HG03571 (cell line): ENCODE results near the gene ICA1.
"Not testable (repeated sequence)": the region's sequence is repeated elsewhere in the genome, so short reads cannot be mapped to it uniquely, and the experiment has no call there.

Experiments used
- ATAC-seq: cut with Tn5 transposase; IDR thresholded peaks from one replicate; pipeline ENCODE4 v1.9.1; 2021; ENCODE audit not compliant: unreplicated experiment

The ICA1 gene

DNA sequence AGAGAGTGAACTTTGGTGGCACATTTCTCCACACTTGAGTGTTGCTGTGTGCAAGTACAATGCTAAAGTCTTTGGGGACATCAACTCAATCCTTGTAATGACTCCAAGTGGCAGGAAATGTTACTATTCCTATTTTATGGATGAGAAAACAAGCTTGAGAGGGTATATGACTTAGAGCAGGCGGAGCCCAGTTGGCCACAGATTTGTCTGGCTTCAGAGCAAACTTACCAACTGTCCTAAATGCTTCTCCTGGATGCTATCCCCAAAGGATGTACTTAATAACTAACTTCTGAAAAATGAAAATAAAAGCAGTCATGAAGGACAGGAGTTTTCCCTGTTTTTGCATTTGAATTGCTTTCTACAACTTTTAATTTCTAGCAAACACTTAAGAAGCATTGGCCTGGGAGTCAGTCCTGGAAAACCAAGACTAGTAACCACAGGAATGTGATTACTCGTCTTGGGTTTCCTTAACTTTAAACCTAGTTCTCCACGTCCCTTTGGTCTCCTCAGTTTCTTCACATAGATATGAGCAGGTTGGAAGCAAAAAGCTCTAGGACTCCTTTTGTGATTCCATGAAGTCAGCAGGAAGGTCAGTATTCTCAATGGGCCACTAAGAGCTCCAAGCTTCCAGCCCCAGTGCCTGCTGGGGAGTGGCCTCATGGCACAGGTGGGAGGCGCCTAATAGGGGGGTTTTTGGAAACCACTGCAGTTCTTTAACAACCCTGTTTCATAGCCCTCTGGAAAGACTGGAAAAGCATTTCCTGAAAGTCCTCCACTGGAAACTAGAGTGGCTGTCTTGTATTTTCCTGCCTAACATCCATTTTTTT is 152.6 kb downstream of the ICA1 start:
- ATAC-seq, result no peak

DNA sequence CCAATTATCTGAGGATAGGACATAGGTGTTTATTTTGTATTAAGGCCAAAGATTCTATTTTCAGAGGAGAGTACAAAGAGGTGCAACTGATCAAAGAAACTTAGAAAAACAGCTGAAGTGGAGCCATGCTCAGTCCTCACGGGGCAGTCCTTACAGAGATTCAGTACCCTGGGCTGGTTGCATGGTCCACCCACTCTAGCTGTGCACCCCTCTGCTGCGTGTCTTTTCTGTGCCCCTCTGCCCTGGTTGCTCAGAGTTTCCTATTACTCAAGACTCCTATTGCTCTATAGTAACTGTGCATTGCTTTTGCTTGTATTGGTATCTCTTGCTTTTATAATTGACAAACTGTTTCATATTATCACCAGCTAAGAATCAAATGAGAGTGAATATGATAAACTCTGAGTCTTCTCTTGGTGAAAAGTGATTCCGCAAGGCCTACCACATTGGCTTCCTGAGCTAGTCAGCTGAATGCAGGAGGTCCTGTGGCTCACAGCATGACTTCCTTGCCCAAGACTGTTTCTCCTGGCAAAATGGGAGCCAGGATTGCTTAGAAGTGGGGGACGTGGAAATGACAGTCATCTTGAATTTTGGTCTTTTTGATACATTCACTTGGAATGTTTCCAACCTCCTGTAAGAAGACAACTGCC is 156.4 kb downstream of the ICA1 start:
- ATAC-seq, result no peak

DNA sequence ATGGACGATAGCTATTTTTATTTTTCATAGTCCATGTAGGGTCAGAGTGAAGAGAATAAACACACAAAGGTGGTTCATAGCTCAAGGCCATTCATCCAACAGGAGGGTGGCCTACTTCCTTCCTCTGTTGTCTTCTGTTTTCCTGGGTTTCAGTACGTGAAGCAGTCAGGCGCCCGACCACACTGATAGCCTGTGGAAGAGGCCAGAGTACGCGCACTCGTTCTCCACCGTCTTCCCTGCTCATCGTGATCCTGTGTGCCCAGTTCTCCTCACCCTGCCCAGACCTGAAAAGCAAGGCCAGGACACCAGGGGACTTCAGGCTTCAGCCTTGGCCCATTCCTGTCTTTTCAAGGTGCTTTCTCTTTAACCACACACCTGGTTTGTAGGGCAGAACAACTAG is 158.7 kb downstream of the ICA1 start:
- no peak for ATAC-seq

DNA sequence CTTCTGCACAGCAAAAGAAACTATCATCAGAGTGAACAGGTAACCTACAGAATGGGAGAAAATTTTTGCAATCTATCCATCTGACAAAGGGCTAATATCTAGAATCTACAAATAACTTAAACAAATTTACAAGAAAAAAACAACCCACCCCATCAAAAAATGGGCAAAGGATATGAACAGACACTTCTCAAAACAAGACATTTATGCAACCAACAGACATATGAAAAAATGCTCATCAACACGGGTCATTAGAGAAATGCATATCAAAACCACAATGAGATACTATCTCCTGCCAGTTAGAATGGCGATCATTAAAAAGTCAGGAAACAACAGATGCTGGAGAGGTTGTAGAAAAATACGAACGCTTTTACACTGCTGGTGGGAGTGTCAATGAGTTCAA is 160.7 kb downstream of the ICA1 start:
- not testable (repeated sequence) for ATAC-seq

DNA sequence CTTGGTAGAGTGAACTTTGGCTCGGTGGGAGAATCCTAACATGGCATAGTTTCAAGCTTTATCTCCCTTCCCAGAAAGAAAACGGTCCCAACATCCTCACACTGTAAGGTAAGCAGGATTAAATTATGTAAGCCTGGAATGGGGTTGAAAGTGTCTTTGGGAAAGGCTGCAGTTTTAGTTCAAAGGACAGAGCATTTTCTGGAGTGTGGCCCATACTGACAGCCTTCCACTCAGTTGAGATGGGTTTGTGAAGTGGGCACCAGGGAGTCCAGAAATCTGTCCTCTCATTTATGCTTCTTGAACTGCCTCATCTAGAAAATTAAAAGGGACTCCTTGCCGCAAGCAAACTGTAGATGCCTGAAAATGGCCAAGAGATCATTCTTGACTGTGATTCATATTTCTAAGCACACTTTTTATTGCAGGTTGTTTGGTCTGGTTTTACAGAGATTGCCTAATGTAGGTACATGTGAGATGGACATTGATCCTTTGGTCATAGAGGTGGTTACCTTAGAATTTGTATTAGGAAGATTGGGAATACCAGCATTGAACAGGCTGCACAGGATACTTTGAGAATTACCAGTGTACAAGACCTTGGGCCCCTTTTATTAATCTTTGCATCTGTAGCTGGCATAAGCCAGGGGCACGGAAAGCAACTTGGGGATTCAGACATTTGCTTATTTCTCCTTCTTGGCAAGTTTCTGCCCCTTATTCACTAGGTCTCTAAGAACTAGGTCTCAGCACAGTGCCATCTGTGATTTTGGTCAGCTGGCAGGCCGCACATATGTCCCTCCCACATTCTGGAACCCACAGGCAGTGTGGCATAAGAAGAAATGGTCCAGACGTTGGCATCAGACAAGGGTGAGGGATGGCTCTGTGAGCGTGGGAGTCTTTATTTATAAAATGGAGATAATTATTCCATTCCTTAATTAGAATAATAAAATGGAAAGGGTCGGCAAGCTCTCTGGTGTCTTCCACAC is 167.5 kb downstream of the ICA1 start:
- ATAC-seq, result no peak

DNA sequence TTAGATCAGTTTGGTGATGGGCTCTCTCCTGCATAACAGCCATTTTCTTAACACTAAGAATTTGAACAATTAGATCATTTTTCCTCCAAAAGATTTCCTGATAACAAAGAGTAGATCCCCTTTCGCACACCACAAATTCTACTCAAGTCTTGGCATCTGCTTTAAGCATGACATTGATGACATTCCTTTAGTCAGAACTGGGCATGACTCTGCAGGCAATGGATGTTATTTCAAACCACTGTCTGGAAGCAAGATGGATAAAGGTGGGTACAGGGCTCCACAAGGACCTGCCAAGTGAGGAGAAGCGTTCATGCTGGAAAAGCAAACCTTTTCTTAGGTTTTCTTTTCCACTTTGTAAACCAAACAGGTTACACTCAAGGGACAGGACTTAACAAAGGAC is 169.8 kb downstream of the ICA1 start:
- no peak for ATAC-seq

DNA sequence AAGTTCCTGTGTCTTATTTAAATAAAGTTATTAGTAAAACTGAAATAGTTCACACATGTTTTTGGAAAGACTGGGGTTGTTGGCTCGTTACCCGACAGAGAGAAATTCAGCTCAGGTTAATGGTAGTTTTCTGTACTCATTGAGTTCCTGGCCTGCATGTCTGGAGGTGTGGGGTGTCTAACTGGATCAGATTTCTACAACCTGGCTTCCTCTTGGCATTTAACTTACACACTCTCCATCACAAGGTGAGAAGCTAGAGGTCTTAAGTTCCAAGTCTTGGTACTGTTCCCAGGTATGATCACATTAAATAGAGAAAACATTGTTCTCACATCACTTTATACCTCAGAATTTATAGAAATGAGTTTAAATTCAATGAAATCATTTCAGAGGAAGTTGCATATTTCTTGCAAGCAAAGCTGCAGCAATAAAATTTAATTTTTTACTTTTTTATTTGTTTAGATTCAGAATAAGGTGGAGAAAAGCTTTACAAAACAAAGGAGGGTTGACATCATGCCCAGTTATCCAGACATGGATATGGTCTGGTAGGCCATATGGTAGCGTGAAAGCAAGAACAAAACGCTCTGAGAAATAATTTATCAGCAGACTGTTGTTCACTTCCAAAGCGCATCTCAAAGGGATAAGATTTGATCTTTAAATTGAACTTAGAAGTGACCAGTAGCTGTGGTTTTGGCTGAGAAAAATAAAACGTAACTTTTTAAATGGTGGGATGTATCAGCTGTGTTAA is 172.8 kb downstream of the ICA1 start:
- no peak for ATAC-seq

DNA sequence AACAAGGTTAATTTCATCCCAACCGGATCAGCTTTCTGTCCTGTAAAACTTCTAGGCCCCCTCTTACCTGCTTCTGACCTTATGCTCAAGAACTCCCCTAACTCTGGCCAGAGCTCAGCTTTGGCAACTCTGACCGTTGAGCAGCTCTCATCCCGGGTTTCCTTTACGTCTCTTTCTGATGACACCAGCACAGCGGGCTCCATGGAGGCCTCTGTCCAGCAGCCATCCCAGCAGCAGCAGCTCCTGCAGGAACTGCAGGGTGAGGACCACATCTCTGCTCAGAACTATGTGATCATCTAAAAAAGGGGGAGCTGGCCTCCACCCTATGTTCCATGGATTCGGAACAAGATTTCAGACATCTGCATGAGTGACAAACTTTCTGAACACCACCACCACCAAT is 175.7 kb downstream of the ICA1 start:
- no peak for ATAC-seq

DNA sequence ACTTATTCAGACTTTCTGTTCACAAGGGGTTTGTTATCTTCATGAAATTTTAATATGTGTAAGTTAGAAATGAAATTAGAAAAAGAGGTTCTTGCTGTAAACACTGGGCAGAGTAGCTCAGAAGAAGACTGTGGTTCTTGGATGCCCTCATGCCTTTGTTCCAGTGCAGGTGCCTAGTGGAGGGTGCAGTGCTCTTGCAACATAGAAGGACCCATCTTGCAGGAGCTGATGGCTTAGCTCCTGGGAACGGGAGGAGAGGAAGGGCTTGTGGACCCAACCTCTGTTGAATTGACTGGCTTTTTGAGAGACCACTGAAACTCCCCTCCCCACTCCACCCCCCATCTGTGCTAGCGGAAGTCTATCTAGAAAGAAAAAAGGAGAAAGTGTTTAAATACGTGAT is 176.5 kb downstream of the ICA1 start:
- ATAC-seq, result no peak

DNA sequence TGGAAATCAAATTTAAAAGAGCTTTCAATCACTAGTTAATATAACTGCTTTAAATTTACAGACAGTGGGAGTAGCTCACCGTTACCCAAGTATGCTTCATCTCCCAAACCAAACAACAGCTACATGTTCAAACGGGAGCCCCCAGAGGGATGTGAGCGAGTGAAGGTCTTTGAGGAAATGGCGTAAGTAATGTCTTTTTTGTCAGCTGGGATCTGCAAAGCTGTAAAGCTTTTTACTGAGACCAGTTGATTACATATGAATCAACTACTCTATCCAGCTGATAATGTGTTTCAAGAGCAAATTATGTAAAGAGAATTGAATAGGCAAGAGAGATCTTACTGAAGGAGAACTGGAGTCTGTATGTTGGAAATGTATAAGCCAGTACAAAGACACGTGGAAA is 177.1 kb downstream of the ICA1 start:
- no peak for ATAC-seq

DNA sequence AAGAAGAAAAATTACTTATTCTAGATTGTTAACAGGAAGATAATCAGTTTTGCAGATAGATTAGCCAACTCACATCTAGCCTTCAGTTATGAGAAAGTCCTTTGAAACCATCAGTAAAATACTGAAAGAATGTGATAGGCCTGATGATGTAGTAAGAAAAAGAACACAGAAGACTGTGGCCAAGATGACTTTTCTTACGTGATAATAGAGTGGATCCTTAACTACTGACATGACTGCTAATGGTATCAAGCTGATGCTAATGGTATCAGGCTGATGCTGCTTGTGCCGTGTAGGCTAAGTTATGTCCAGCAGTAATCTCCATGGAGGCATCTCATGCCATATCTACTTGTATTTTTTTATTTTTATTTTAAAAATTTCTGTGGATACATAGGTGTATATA is 179.2 kb downstream of the ICA1 start:
- no peak for ATAC-seq

DNA sequence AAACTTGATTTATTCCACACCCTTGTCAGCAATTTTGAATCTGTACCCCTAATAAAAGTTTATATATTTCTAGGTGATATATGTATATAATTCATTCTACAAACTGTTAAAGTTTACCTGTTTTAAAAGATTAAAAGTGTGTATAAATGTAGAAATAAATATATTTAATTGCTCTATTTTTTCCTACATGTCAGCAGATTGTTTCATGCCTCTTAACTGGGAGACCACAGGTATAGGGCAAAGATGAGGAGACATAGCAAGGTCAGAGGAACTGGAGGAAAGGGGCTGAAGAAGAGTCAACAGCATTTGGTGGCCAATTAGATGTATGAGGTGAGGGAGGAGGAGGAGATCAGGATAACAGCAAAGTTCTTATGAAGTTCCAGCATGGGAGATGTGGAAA is 183.5 kb downstream of the ICA1 start:
- ATAC-seq, result no peak

DNA sequence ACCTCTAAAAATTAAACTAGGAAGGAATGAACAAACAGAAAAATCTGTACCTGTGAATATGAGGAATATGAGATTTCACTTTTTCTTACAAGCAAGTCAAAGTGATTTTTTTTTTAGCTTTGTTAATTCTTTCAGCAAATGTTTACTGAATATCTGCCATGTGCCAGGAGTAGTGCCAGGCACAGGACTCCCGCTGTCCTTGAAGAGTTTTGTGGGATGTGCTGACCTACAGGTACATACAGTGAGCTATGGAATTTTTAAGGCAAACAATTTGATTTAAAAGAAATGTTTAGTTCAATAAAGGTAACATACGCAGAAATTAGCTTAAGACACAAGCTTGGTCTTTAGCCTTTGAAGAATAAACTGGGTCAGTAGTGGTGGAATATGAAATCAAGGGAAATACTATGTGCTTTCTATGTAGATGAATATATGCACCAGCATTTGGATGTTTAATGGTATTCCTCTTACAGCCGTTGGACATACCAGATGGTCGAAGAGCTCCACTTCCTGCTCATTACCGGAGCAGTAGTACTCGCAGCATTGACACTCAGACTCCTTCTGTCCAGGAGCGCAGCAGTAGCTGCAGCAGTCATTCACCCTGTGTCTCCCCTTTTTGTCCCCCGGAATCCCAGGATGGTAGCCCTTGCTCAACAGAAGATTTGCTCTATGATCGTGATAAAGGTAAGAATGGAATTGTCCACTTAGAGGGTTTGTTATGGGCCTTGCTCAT is 191.4 kb downstream of the ICA1 start:
- no peak for ATAC-seq

DNA sequence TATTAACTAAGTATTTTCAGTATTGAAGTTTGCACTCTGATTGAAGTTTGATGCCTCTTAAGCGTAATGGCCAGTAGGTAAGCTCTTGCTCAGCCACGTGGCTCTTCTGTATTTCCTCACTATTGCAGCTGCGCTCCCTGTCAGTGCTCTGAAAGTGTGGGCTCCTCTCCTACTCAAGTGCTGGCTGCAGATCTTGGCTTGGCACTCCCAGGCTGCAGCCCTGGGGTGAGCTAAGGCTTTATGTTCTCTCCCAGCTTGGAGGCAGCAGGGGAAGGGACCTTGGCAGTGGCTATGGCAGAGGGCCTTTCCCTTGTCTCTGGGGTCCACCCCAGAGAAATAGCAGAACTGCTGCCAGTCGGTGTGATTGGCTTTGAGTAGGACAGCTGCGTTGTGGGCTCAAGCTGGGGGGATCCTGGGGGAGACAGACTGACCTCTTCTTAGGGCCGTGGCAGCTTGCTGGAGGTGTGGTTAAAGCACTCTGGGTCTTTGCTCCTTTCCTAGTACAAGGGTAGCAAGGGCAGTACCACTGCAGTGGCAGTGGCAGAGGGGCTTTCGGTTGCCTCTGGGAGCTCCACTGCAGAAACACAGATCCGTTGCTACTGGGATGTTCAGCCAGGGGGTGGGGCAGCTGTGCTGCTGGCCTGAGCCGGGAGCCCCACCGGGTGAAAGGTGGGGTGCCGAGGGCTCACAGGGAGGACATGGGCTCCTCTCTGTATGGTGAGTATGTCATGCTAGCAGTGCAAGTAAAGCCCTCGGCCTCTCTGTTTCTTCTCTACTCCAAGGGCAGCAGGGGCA is 192.9 kb downstream of the ICA1 start:
- ATAC-seq, result no peak

DNA sequence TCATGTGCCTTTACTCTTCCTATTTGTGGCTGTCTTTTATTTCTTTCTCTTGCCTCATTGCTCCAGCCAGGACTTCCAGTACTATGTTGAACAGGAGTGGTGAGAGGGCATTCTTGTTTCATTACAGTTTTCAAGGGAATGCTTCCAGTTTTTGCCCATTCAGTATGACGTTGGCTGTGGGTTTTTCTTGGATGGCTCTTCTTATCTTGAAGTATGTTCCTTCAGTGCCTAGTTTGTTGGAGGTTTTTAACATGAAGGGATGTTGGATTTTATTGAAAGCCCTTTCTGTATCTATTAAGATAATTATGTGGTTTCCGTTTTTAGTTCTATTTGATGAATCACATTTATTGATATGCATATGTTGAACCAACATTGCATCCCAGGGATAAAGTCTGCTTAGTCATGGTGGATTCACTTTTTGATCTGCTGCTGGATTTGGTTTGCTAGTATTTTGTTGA is 196.6 kb downstream of the ICA1 start:
- ATAC-seq, result no peak

DNA sequence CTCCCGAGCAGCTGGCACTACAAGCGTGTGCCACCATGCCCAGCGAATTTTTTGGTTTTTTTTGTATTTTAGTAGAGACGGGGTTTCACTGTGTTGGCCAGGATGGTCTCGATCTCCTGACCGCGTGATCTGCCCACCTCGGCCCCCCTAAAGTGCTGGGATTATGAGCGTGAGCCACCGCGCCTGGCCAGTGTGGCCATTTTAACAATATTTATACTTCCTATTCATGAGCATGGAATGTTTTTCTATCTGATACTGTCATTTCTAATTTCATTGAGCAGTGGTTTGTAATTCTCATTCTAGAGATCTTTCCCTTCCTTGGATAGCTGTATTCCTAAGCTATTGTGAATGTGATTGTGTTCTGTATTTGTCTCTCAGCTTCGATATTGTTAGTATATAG is 197.1 kb downstream of the ICA1 start:
- no peak for ATAC-seq

DNA sequence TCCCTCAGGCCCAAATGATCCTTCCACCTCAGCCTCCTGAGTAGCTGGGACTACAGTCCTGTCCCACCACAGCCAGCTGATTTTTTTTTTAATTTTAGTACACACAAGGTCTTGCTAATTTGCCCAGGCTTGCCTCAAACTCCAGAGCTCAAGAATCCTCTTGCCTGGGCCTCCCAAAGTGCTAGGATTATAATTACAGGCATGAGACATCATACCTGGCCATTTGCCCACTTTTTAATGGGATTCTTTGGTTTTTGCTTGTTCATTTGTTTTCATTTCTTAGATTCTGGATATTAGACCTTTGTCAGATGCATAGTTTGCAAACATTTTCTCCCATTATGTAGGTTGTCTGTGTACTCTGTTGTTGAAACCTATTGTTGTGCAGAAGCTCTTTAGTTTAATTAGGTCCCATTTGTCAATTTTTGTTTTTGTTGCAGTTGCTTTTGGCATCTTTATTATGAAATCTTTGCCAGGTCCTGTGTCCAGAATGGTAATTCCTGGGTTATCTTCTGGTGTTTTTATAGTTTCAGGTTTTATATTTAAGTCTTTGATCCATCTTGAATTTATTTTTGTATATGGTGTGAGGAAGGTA is 198.2 kb downstream of the ICA1 start:
- ATAC-seq, result no peak

DNA sequence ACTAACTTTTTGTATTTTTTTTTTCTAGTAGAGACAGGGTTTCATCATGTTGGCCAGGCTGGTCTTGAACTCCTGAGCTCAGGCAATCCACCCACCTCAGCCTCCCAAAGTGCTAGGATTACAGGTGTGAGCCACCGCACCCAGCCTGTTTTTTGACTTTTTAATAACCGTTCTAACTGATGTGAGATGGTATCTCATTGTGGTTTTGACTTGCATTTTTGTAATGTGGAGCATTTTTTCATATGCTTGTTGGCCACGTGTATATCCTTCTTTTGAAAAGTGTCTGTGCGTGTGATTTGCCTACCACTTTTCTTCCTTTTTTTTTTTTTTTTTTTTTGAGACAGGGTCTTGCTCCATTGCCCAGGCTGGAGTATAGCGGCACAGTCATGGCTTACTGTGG is 198.7 kb downstream of the ICA1 start:
- not testable (repeated sequence) for ATAC-seq
